Mesenchymal stem cell (in vitro differentiated cells and primary cell): Measurements from ENCODE around the gene MICOS13.
A peak's percentile ranks its signal among the peaks of the same experiment; 100 is the strongest.
"Not testable (repeated sequence)": the region's sequence is repeated elsewhere in the genome, so short reads cannot be mapped to it uniquely, and the experiment has no call there.

Source experiments
- DNase-seq: peaks from one replicate; pipeline ENCODE4 v3.0.0-alpha.2; 2013
- H2AFZ ChIP-seq: one replicate; pipeline ENCODE4 v1.6.1; 2013; ENCODE audit warnings: low read depth, mild to moderate bottlenecking, control low read depth, inconsistent platforms, low read length, moderate library complexity
- H2AK5ac ChIP-seq: 2 replicates; pipeline ENCODE4 v1.6.1; 2013; ENCODE audit warnings: low read length, moderate library complexity, mild to moderate bottlenecking, inconsistent platforms; ENCODE audit not compliant: severe bottlenecking
- H2BK120ac ChIP-seq: one replicate; pipeline ENCODE4 v1.6.1; 2013; ENCODE audit warnings: low read depth, mild to moderate bottlenecking, inconsistent platforms, low read length, moderate library complexity
- H2BK12ac ChIP-seq, 2 experiments: one replicate each; pipeline ENCODE4 v1.6.1; 2013; ENCODE audit warnings: inconsistent platforms in 2 of 2, low read length in 2 of 2, mild to moderate bottlenecking in 2 of 2, moderate library complexity in 2 of 2, control low read depth in 1 of 2
- H2BK15ac ChIP-seq: one replicate; pipeline ENCODE4 v1.6.1; 2013; ENCODE audit warnings: mild to moderate bottlenecking, low read depth, inconsistent platforms; ENCODE audit not compliant: poor library complexity, severe bottlenecking
- H2BK5ac ChIP-seq: 2 replicates; pipeline ENCODE4 v1.6.1; 2013; ENCODE audit warnings: low read depth, mild to moderate bottlenecking, low read length, control low read depth, inconsistent platforms; ENCODE audit not compliant: poor library complexity, severe bottlenecking
- H3K14ac ChIP-seq, 2 experiments: one replicate each; pipeline ENCODE4 v1.6.1; 2013; ENCODE audit warnings: inconsistent platforms in 2 of 2, low read length in 2 of 2, control low read depth in 1 of 2, mild to moderate bottlenecking in 1 of 2, moderate library complexity in 1 of 2
- H3K18ac ChIP-seq, 2 experiments: one replicate each; pipeline ENCODE4 v1.6.1; 2013; ENCODE audit warnings: inconsistent platforms in 2 of 2, low read length in 2 of 2, control low read depth in 1 of 2, low read depth in 1 of 2, mild to moderate bottlenecking in 1 of 2
- H3K23ac ChIP-seq, 2 experiments: one replicate each; pipeline ENCODE4 v1.6.1; 2013; ENCODE audit warnings: inconsistent platforms in 2 of 2, low read length in 2 of 2, mild to moderate bottlenecking in 2 of 2, moderate library complexity in 2 of 2, control low read depth in 1 of 2
- H3K27ac ChIP-seq: 2 replicates; pipeline ENCODE4 v1.5.1; 2013; ENCODE audit warnings: mild to moderate bottlenecking, moderate library complexity, low read length, control low read depth, inconsistent platforms; ENCODE audit not compliant: poor library complexity, severe bottlenecking
- H3K27me3 ChIP-seq, 2 experiments: 2 replicates each; pipeline versions ENCODE4 v1.6.1 to v1.7.0; 2013; ENCODE audit warnings: low read length in 2 of 2, mild to moderate bottlenecking in 2 of 2, moderate library complexity in 2 of 2, control low read depth in 1 of 2, inconsistent platforms in 1 of 2; ENCODE audit not compliant: control insufficient read depth in 1 of 2, insufficient read depth in 1 of 2
- H3K36me3 ChIP-seq, 2 experiments: 2 replicates each; pipeline versions ENCODE4 v1.6.1 to v1.7.0; 2013; ENCODE audit warnings: low read length in 2 of 2, control low read depth in 1 of 2, inconsistent platforms in 1 of 2, low read depth in 1 of 2, mild to moderate bottlenecking in 1 of 2; ENCODE audit not compliant: insufficient read depth in 2 of 2, control insufficient read depth in 1 of 2
- H3K4ac ChIP-seq, 2 experiments: one replicate each; pipeline ENCODE4 v1.6.1; 2013; ENCODE audit warnings: inconsistent platforms in 2 of 2, low read length in 2 of 2, mild to moderate bottlenecking in 2 of 2, moderate library complexity in 2 of 2, control low read depth in 1 of 2, low read depth in 1 of 2
- H3K4me1 ChIP-seq: 2 replicates; pipeline ENCODE4 v1.6.1; 2013; ENCODE audit warnings: low read depth, low read length, control low read depth; ENCODE audit not compliant: control insufficient read depth, insufficient read depth
- H3K4me2 ChIP-seq: 2 replicates; pipeline ENCODE4 v1.6.1; 2013; ENCODE audit warnings: low read length, mild to moderate bottlenecking, inconsistent platforms; ENCODE audit not compliant: poor library complexity, severe bottlenecking
- H3K4me3 ChIP-seq, 2 experiments: 2 replicates each; pipeline versions ENCODE4 v1.5.1 to v1.7.0; 2013; ENCODE audit warnings: low read length in 2 of 2, mild to moderate bottlenecking in 2 of 2, control low read depth in 1 of 2, low read depth in 1 of 2; ENCODE audit not compliant: insufficient read depth in 1 of 2
- H3K79me1 ChIP-seq: replicated peaks from 2 replicates; pipeline ENCODE4 v1.6.1; 2013; ENCODE audit warnings: mild to moderate bottlenecking, control low read depth, low read length, inconsistent platforms; ENCODE audit not compliant: poor library complexity, severe bottlenecking
- H3K9ac ChIP-seq: 2 replicates; pipeline ENCODE4 v1.7.0; 2013; ENCODE audit warnings: mild to moderate bottlenecking, low read length, moderate library complexity
- H3K9me3 ChIP-seq: 2 replicates; pipeline ENCODE4 v1.7.0; 2013; ENCODE audit warnings: mild to moderate bottlenecking, low read length; ENCODE audit not compliant: control insufficient read depth
- H4K8ac ChIP-seq: one replicate; pipeline ENCODE4 v1.6.1; 2013; ENCODE audit warnings: inconsistent platforms, mild to moderate bottlenecking, low read length, moderate library complexity
- H4K91ac ChIP-seq: one replicate; pipeline ENCODE4 v1.6.1; 2013; ENCODE audit warnings: mild to moderate bottlenecking, low read length, inconsistent platforms
- WGBS: methylation state at CpG from one replicate; pipeline ENCODE4 v1.1.7; 2013; ENCODE audit warnings: mixed read lengths; 5-methylcytosine and 5-hydroxymethylcytosine counted together

Gene MICOS13

GRCh38 chr19:5688262-5688881 is 8.1 kb upstream of the MICOS13 start:
- H2BK5ac ChIP-seq, H3K9me3 ChIP-seq, H2BK120ac ChIP-seq, H2AK5ac ChIP-seq, H2AFZ ChIP-seq, H3K27me3 ChIP-seq, H3K23ac ChIP-seq, H3K4me3 ChIP-seq, H2BK15ac ChIP-seq, H3K9ac ChIP-seq, H3K4ac ChIP-seq, H3K27ac ChIP-seq, H3K14ac ChIP-seq, H3K18ac ChIP-seq, H4K91ac ChIP-seq, H3K79me1 ChIP-seq, H4K8ac ChIP-seq, DNase-seq, H3K4me2 ChIP-seq, H2BK12ac ChIP-seq: not testable (repeated sequence)
- WGBS: 95% methylated on average over 9 of the region's 13 CpGs
- peaks cover 30% of the 10 kb centered on the region for H3K4me1 ChIP-seq
- H3K36me3 ChIP-seq: peaks cover 17 to 37% of the 10 kb centered on the region in 2 experiments

- peak overlapping the region; percentile 40 for H2BK15ac ChIP-seq
- peak overlapping the region; percentile 61 to 81 for H3K18ac ChIP-seq
- peak overlapping the region in 1 of 2 experiments; percentile 51 for H3K4ac ChIP-seq
- peak overlapping the region; percentile 72 for H3K9ac ChIP-seq
- H3K14ac ChIP-seq: no peak overlapping the region
- H2BK5ac ChIP-seq: no peak overlapping the region
- peak overlapping the region; percentile 28 to 78 for H3K4me3 ChIP-seq
- H3K36me3 ChIP-seq: peaks cover 9 to 29% of the 10 kb centered on the region in 2 experiments
- peak overlapping the region; percentile 64 for H4K91ac ChIP-seq
- no peak overlapping the region for H2BK12ac ChIP-seq
- WGBS: 75% methylated on average over 73 of the region's 76 CpGs
- no peak overlapping the region for H3K27ac ChIP-seq
- no peak for DNase-seq
- peak overlapping the region; percentile 79 for H4K8ac ChIP-seq
- H3K4me1 ChIP-seq: peaks cover 22% of the 10 kb centered on the region
- H3K4me2 ChIP-seq: peak overlapping the region; percentile 75
- no peak overlapping the region for H2AFZ ChIP-seq
- no peak overlapping the region for H3K23ac ChIP-seq
- no peak overlapping the region for H2AK5ac ChIP-seq
- H3K27me3 ChIP-seq: no peaks in the 10 kb centered on the region
- H3K79me1 ChIP-seq: no peaks in the 10 kb centered on the region
- H2BK120ac ChIP-seq: no peak overlapping the region
- no peaks in the 10 kb centered on the region for H3K9me3 ChIP-seq
These were observed 7.3 kb upstream of the MICOS13 start for GRCh38 chr19:5687360-5688198.

- Histone ChIP-seq H3K4me3 (peak overlapping the region; percentile 69 to 78), H4K91ac (peak overlapping the region; percentile 64), H3K27ac (no peak overlapping the region)
These were observed 6.5 kb upstream of the MICOS13 start for GRCh38 chr19:5686647-5687359.

GRCh38 chr19:5686326-5686646 is 6.0 kb upstream of the MICOS13 start:
- H3K79me1 ChIP-seq: peaks cover 9% of the 10 kb centered on the region

More at GRCh38 chr19:5686647-5687359, 6.5 kb upstream of the MICOS13 start:
- DNase-seq: peak; percentile 91
- H3K4me1 ChIP-seq: peaks cover 19% of the 10 kb centered on the region
- no peak overlapping the region for H2BK120ac ChIP-seq
- H3K27me3 ChIP-seq: no peaks in the 10 kb centered on the region
- peak overlapping the region; percentile 97 for H2AFZ ChIP-seq
- no peak overlapping the region for H2BK15ac ChIP-seq
- no peak overlapping the region for H3K14ac ChIP-seq
- H3K9ac ChIP-seq: peak overlapping the region; percentile 72
- peaks cover 7% of the 10 kb centered on the region for H3K79me1 ChIP-seq
- peak overlapping the region; percentile 79 for H4K8ac ChIP-seq
- peak overlapping the region; percentile 75 for H3K4me2 ChIP-seq
- H3K9me3 ChIP-seq: no peaks in the 10 kb centered on the region
- H2BK12ac ChIP-seq: no peak overlapping the region
- H3K4ac ChIP-seq: peak overlapping the region; percentile 17 to 51
- H2BK5ac ChIP-seq: no peak overlapping the region
- H3K23ac ChIP-seq: no peak overlapping the region
- H3K36me3 ChIP-seq: peaks cover 1 to 21% of the 10 kb centered on the region in 2 experiments
- H2AK5ac ChIP-seq: no peak overlapping the region
- WGBS: under 1% methylated on average over 58 of the region's 59 CpGs
- H3K18ac ChIP-seq: peak overlapping the region; percentile 61 to 94

More at GRCh38 chr19:5686326-5686646, 6.0 kb upstream of the MICOS13 start:
- no peak overlapping the region for H2AK5ac ChIP-seq
- H3K18ac ChIP-seq: no peak overlapping the region
- H3K4me1 ChIP-seq: peaks cover 23% of the 10 kb centered on the region
- H3K9me3 ChIP-seq: no peaks in the 10 kb centered on the region
- H2BK15ac ChIP-seq: no peak overlapping the region
- 34% methylated on average over 16 of the region's 16 CpGs for WGBS
- H4K8ac ChIP-seq: no peak overlapping the region
- H2BK5ac ChIP-seq: no peak overlapping the region
- no peak overlapping the region for H3K4ac ChIP-seq
- no peak overlapping the region for H3K23ac ChIP-seq
- H3K9ac ChIP-seq: no peak overlapping the region
- H3K27ac ChIP-seq: no peak overlapping the region
- DNase-seq: no peak
- peak overlapping the region; percentile 75 for H3K4me2 ChIP-seq
- peak overlapping the region; percentile 69 to 78 for H3K4me3 ChIP-seq
- H2AFZ ChIP-seq: peak overlapping the region; percentile 56
- H3K36me3 ChIP-seq: peaks cover 0 to 17% of the 10 kb centered on the region in 2 experiments
- H4K91ac ChIP-seq: peak overlapping the region; percentile 29
- H2BK120ac ChIP-seq: no peak overlapping the region
- no peak overlapping the region for H3K14ac ChIP-seq
- no peaks in the 10 kb centered on the region for H3K27me3 ChIP-seq
- no peak overlapping the region for H2BK12ac ChIP-seq
